ENCODE results near the gene PRSS8. TPM values are rescaled to one million over a fixed set of nuclear protein-coding genes. Genes with fewer than 3 reads are reported as not detected.

The PRSS8 gene
- total and polyA plus RNA-seq, 2 donors (not counting 3 experiments of a cell fraction or from before 2014, with no cell fraction given) = 0.12 TPM; not detected in 1

DNA sequence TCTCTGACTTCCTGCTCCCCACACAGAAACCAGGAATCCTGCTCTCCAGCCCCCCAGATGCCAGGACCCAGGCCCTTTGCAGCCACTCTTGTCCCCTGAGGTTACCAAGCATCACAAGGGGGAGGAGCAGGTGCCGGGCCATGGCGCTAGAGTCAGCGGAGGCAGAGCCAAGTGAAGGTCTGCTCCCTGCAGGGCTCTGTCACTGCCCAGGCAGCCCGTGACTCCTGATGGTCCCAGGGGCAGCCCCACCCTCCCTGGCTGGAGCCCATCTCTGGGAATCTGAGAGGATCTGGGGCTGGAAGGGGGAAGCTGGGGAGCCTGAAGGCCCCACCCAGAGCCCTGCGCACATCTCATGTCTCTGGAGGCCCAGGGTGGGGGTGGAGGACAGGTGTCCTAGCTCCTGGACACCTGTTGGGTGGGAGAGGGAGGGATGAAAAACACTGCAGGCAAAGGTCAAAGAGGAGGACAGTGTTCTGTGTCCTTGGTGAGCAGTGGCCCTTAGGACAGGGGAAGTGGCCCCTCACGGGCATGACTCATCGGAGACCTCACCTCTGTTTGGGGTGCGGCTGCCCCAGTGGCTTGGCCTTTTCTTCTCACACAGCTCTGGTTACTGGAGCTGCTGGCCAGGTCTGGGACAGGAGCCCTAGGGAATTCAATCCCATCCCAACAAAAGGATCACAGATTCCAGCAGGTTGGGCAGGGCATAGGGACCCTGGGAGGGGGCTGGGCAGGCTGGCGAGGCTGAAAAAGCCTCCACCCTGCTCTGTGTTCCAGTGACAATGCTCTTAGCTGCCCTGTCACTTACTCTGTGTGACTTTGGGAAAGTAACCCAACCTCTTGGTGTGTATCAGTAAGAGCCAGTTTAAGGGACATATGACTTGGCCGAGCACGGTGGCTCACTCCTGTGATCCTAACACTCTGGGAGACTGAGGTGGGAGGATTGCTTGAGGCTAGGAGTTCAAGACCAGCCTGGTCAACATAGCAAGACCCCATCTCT is 14.7 kb upstream of the PRSS8 start, which contains the start of gene PRSS36:
TSS of gene PRSS36 (minus strand) at position 173 of the 997 bp plus-strand sequence. CDS start at position 142, 31 bp downstream.
- POLR2A ChIA-PET = no interaction called here
- H2AFZ ChIP-seq (ENCODE audit: low read depth, low read length) = no peak within 1 kb of the TSS
- no peaks in the 10 kb centered on the region for H3K4me1 ChIP-seq (ENCODE audit: control insufficient read depth, extremely low read depth, insufficient read depth, low read length)
- no TSS peak for BruUV-seq (replicated peaks)
- no peak within 1 kb of the TSS for H3K27ac ChIP-seq (ENCODE audit: insufficient read depth, low read depth, low read length)
- no peak within 1 kb of the TSS for H3K4me2 ChIP-seq (ENCODE audit: insufficient read depth, low read length)
- dilution Hi-C loops (cut with MboI; ENCODE audit: extremely low pct_ligation_motif_present, low sequenced_read_pairs) (no loop called here), intact Hi-C loops (cut with micrococcal nuclease) (no loop called here)
- TF ChIP-seq EZH2 (IDR thresholded peaks at IDR 0.05; ENCODE audit: borderline replicate concordance, low read depth, low read length, severe bottlenecking) (no peak), JUN (IDR thresholded peaks at IDR 0.05; ENCODE audit: borderline replicate concordance, insufficient read depth, insufficient read length, low read depth) (no peak), GATA2 (IDR thresholded peaks at IDR 0.05; ENCODE audit: insufficient read depth, insufficient read length, low read depth, low read length) (no peak), FOS (IDR thresholded peaks at IDR 0.05; ENCODE audit: borderline replicate concordance, insufficient read depth, low read length) (no peak), MYC (IDR thresholded peaks at IDR 0.05; ENCODE audit: low read depth, low read length) (no peak), POLR2AphosphoS5 (IDR thresholded peaks at IDR 0.05; ENCODE audit: insufficient read depth, low read depth, low read length) (no peak), POLR2A (IDR thresholded peaks at IDR 0.05; ENCODE audit: low read depth, low read length) (no peak)
- TF ChIP-seq, protein P1, sequence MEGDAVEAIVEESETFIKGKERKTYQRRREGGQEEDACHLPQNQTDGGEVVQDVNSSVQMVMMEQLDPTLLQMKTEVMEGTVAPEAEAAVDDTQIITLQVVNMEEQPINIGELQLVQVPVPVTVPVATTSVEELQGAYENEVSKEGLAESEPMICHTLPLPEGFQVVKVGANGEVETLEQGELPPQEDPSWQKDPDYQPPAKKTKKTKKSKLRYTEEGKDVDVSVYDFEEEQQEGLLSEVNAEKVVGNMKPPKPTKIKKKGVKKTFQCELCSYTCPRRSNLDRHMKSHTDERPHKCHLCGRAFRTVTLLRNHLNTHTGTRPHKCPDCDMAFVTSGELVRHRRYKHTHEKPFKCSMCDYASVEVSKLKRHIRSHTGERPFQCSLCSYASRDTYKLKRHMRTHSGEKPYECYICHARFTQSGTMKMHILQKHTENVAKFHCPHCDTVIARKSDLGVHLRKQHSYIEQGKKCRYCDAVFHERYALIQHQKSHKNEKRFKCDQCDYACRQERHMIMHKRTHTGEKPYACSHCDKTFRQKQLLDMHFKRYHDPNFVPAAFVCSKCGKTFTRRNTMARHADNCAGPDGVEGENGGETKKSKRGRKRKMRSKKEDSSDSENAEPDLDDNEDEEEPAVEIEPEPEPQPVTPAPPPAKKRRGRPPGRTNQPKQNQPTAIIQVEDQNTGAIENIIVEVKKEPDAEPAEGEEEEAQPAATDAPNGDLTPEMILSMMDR (IDR thresholded peaks at IDR 0.05; ENCODE audit: extremely low read depth in 1 of 2, insufficient read depth in 1 of 2, low read depth in 1 of 2, low read length in 2 of 2) = no peak
- TF ChIP-seq, protein P2, sequence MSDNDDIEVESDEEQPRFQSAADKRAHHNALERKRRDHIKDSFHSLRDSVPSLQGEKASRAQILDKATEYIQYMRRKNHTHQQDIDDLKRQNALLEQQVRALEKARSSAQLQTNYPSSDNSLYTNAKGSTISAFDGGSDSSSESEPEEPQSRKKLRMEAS (IDR thresholded peaks at IDR 0.05; ENCODE audit: insufficient read depth, insufficient read length) = no peak
- H3K9ac ChIP-seq (replicated peaks; ENCODE audit: extremely low read depth, insufficient read depth, low read length) = no peak within 1 kb of the TSS
- DNase-seq (ENCODE audit: low read depth, low spot score) = no peak
- CTCF ChIA-PET = no interaction called here
- H4K20me1 ChIP-seq (replicated peaks; ENCODE audit: control insufficient read depth, extremely low read depth, insufficient read depth, low read length) = no peaks in the 10 kb centered on the region
- no peak for FAIRE-seq
- H3K9me3 ChIP-seq (replicated peaks; ENCODE audit: control insufficient read depth, insufficient read depth, low read length) = no peaks in the 10 kb centered on the region
- peaks cover 15 to 25% of the 10 kb centered on the region in 2 experiments for H3K27me3 ChIP-seq (ENCODE audit: control insufficient read depth in 2 of 2, insufficient read depth in 2 of 2, low read length in 2 of 2)
- no peaks in the 10 kb centered on the region for H3K36me3 ChIP-seq (ENCODE audit: control insufficient read depth in 2 of 2, extremely low read depth in 1 of 2, insufficient read depth in 2 of 2, low read length in 2 of 2)
- H3K4me3 ChIP-seq (replicated peaks in 1 of 3; ENCODE audit: insufficient read depth in 1 of 3, low read depth in 1 of 3, low read length in 3 of 3) = no peak within 1 kb of the TSS
- no peaks in the 10 kb centered on the region for H3K79me2 ChIP-seq (ENCODE audit: control insufficient read depth, insufficient read depth, low read length)
- no peaks in the 10 kb centered on the region for H3K9me1 ChIP-seq (replicated peaks; ENCODE audit: control insufficient read depth, extremely low read depth, insufficient read depth, low read length)

Data from endothelial cell of umbilical vein (primary cell).